ENCODE results near the gene RGS5.

RGS5 gene

GRCh38 chr1:163141556-163141955 is 61.2 kb downstream of the RGS5 start:
- Histone ChIP-seq H3K9ac (ENCODE audit: low read length) (no peak overlapping the region), H3F3A (ENCODE audit: insufficient read depth) (no peaks in the 10 kb centered on the region), H3K27ac (ENCODE audit: low read depth, low read length) (no peak overlapping the region), H3K9me2 (replicated peaks; ENCODE audit: insufficient read depth, low read length) (no peaks in the 10 kb centered on the region), H3K4me3 (ENCODE audit: insufficient read depth, low read length, poor library complexity, severe bottlenecking) (no peak overlapping the region), H3K9me3 (ENCODE audit: insufficient read depth, low read length) (no peaks in the 10 kb centered on the region), H4K20me1 (ENCODE audit: low read depth, low read length) (no peaks in the 10 kb centered on the region), H3K27me3 (ENCODE audit: low read length) (no peaks in the 10 kb centered on the region), H3K36me3 (ENCODE audit: low read length) (no peaks in the 10 kb centered on the region), H3K79me2 (ENCODE audit: insufficient read depth, low read length) (no peaks in the 10 kb centered on the region), H2AFZ (ENCODE audit: low read depth, low read length, severe bottlenecking) (no peak overlapping the region), H3K4me2 (ENCODE audit: low read depth, low read length, poor library complexity, severe bottlenecking) (no peak overlapping the region)
- no peak for TF ChIP-seq EZH2phosphoT487 (conservative IDR thresholded peaks at IDR 0.05; ENCODE audit: low read length)
- no peak for TF ChIP-seq CTCF (IDR thresholded peaks at IDR 0.05; ENCODE audit: insufficient read depth, low read length, poor library complexity, severe bottlenecking)

- no peaks in the 10 kb centered on the region for H3K79me2 ChIP-seq (ENCODE audit: insufficient read depth, low read length)
- TF ChIP-seq EZH2phosphoT487 (conservative IDR thresholded peaks at IDR 0.05; ENCODE audit: low read length) (no peak), CTCF (IDR thresholded peaks at IDR 0.05; ENCODE audit: insufficient read depth, low read length, poor library complexity, severe bottlenecking) (no peak)
- H3K4me3 ChIP-seq (ENCODE audit: insufficient read depth, low read length, poor library complexity, severe bottlenecking), result no peak overlapping the region
- H3K9ac ChIP-seq (ENCODE audit: low read length), result no peak overlapping the region
- no peaks in the 10 kb centered on the region for H3F3A ChIP-seq (ENCODE audit: insufficient read depth)
- H3K9me2 ChIP-seq (replicated peaks; ENCODE audit: insufficient read depth, low read length), result no peaks in the 10 kb centered on the region
- no peaks in the 10 kb centered on the region for H4K20me1 ChIP-seq (ENCODE audit: low read depth, low read length)
- no peaks in the 10 kb centered on the region for H3K9me3 ChIP-seq (ENCODE audit: insufficient read depth, low read length)
- no peaks in the 10 kb centered on the region for H3K36me3 ChIP-seq (ENCODE audit: low read length)
- no peaks in the 10 kb centered on the region for H3K27me3 ChIP-seq (ENCODE audit: low read length)
- no peak overlapping the region for H2AFZ ChIP-seq (ENCODE audit: low read depth, low read length, severe bottlenecking)
- H3K4me2 ChIP-seq (ENCODE audit: low read depth, low read length, poor library complexity, severe bottlenecking), result no peak overlapping the region
- H3K27ac ChIP-seq (ENCODE audit: low read depth, low read length), result no peak overlapping the region
Observed at GRCh38 chr1:163137556-163138265, 65.0 kb downstream of the RGS5 start.

GRCh38 chr1:163131981-163132380 is 70.7 kb downstream of the RGS5 start:
- Histone ChIP-seq H3K27ac (ENCODE audit: low read depth, low read length) (no peak overlapping the region), H3K79me2 (ENCODE audit: insufficient read depth, low read length) (no peaks in the 10 kb centered on the region), H3K4me2 (ENCODE audit: low read depth, low read length, poor library complexity, severe bottlenecking) (no peak overlapping the region), H3K36me3 (ENCODE audit: low read length) (no peaks in the 10 kb centered on the region), H3F3A (ENCODE audit: insufficient read depth) (no peaks in the 10 kb centered on the region), H3K27me3 (ENCODE audit: low read length) (no peaks in the 10 kb centered on the region), H4K20me1 (ENCODE audit: low read depth, low read length) (no peaks in the 10 kb centered on the region), H3K9me3 (ENCODE audit: insufficient read depth, low read length) (no peaks in the 10 kb centered on the region), H3K9me2 (replicated peaks; ENCODE audit: insufficient read depth, low read length) (no peaks in the 10 kb centered on the region), H3K4me3 (ENCODE audit: insufficient read depth, low read length, poor library complexity, severe bottlenecking) (no peak overlapping the region), H2AFZ (ENCODE audit: low read depth, low read length, severe bottlenecking) (no peak overlapping the region), H3K9ac (ENCODE audit: low read length) (no peak overlapping the region)
- no peak for TF ChIP-seq EZH2phosphoT487 (conservative IDR thresholded peaks at IDR 0.05; ENCODE audit: low read length)
- TF ChIP-seq CTCF (IDR thresholded peaks at IDR 0.05; ENCODE audit: insufficient read depth, low read length, poor library complexity, severe bottlenecking), result no peak

Data from SU-DHL-6 (cell line).